Uterine smooth muscle cell (primary cell): ENCODE measurements around the gene SYNCRIP. TPM values are rescaled to one million over a fixed set of nuclear protein-coding genes. Genes with fewer than 3 reads are reported as not detected.

Experiments used
- total RNA-seq: library from RNA; depleted of rRNA; stranded (reverse); fragments of >200 nt; gene quantifications from 2 replicates; pipeline ENCODE4 v1.2.3, GENCODE V29; 2014

The SYNCRIP gene
- total RNA-seq, result 66.9 and 110 TPM in 2 replicates

DNA sequence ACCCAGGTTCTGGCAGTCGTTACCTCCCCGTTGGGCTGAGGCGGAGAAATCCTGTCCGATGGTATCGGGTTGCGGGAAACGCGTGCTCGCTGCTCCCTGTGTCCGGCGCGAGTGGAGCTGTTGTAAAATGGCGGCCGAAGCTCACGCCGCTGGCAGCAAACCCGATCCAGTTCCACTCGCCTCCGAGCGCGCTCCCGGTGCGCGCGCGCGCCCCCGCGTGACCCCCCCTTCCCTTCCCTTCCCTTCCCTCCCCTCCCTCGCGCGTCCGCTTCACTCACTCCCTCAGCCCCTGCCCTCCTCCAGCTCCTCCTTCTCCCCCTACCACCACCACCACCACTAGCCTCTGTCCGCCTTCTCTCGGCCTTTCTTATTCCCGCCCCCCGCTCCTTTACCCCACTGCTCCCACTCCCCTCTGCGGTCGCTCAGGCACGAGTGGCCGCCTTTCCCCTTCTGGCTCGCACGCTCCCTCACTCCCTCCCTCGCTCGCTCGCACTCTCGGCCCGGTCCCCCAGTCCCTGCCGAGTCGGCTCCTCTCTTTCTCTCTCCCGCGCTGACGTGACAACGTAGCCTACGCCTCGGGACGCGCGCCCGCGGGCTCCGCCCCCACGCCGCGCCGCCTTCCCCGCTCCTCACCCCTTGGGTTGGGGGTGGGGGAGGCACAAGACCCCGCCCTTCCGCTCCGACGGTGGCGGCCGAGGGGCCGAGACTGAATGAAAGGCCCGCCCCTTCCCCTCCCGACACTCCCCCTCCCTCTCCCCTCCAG lies at the start of gene SYNCRIP:
Gene SYNCRIP (minus strand): TSS at position 113 of the 763 bp plus-strand sequence. CDS start 1,447 bp downstream, outside the sequence.

GRCh38 chr6:85593438-85594196 lies 49.1 kb downstream of the SYNCRIP start, which contains the start of gene SNX14:
Gene SNX14, minus strand, starts transcription at chr6:85593858. Its CDS starts 140 bp downstream, at chr6:85593718.

Other genes with a start within 250 kb of the SYNCRIP start
- gene NT5E, start 192.8 kb downstream of the SYNCRIP start, total RNA-seq, result 524 and 527 TPM in 2 replicates
- gene SNX14, start 49.0 kb downstream of the SYNCRIP start, total RNA-seq, result 145 and 170 TPM in 2 replicates